ENCODE data around the gene TSPAN11.

- no peak for TF ChIP-seq CTCF (IDR thresholded peaks at IDR 0.05)
- no peak for TF ChIP-seq EP300 (IDR thresholded peaks at IDR 0.05)
Measured at GRCh38 chr12:31002999-31003398, 76.5 kb downstream of the TSPAN11 start.

All from ovary (tissue), 3 donors.